Stimulated activated CD4-positive, alpha-beta T cell treated with anti-CD3 and anti-CD28 coated beads, TNF-alpha, amount 100 ng/mL, for 48 hours (primary cell): ENCODE data around the gene TMEM225B.
"Not testable (repeated sequence)": the region's sequence is repeated elsewhere in the genome, so short reads cannot be mapped to it uniquely, and the experiment has no call there.

Experiments
- DNase-seq, 3 donors: peaks; one replicate each; pipeline ENCODE4 v3.0.0-alpha.2; 2020; ENCODE audit warnings: low read depth in 3 of 3

Gene TMEM225B

DNA sequence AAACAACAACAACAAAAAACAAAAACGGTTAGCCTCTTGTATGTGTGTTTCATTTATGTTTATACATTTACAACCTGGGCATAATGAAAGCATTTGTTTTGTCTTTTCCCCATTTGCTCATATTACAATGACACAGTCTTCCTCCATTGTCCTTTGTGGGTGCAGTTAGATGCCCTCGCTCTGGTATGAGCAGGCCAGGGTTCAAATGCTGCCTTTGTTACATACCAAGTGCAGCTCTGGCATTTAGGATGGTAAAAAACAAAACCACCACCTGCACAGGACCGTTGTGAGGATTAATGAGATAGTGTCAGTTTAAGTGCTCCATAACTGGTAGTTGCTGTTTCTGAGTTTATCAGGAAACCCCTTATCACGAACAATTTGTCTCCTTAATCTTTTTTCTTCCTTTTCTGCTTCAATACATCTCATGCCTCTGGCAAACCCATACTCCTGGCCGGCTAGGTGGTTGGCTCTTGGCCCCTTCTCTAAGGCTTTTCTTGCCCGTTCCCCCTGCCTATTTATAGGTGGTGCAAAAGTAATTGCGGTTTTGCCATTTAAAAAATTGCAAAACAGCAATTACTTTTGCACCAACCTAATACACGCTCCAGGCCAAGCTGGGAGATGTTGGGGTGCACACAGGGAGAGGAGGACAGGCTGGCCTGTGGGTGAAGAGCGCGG lies 18.6 kb upstream of the TMEM225B start:
- no peak for DNase-seq

DNA sequence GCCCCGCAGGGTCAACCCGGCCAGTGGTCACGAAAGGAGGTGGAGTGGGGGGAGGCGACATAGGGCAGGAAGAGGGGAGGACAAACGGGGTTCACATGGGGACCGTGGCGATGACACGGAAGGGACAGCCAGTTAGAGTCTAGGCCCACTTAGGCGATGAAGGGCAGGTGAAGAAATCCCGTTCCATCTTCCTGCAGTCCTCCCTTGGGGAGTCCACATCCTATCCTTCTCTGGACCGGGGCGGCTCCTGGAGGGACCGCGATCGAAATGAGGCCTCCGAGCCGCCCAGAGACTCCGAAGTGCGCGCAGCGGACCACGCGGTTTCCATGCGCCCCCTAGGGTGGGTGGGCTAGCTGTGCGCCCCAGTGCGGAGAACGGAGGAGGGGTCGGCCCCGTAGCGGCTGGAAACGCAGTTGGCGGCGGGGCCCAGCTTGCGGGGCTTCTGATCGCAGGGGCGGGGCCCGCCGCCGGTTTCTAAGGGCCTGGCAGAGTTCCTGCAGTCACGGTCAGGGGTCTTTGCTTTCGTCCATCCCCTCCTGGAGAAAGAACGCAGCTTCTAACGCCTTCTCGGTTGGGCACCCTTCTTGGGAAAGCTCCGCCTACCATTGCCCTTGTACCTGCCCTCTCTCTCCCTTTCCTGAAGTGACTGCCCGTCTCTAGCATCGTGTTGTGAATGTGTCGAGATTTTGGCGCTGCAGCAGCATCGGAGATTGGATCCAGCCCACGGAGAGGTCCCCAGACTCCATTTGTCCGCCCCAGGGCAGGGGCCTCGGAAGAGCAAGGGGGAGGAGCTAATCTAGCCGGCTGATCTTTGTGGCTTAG lies 17.9 kb upstream of the TMEM225B start:
- peak in 2 of 3 donors; percentile 21 to 37 for DNase-seq

- not testable (repeated sequence) for DNase-seq
Measured at GRCh38 chr7:99580778-99581332, 17.2 kb upstream of the TMEM225B start.

DNA sequence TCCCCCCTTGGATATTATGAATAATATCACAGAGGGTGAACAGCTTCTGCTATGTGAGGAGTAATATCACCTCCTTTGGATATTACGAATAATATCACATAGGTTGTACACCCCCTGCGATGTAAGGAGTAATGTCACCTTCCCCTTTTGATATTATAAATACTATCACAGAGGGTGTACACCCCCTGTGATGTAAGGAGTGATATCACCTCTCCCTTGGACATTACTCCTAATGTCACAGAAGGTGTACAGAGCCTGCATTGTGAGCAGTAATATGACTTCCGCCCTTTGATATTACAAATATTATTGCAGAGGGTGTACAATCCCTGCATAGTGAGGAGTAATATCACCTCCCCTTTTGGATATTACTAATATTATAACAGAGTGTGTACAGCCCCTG lies 9.2 kb upstream of the TMEM225B start:
- no peak for DNase-seq

- DNase-seq = no peak
Measured at GRCh38 chr7:99594948-99595745, 2.9 kb upstream of the TMEM225B start.

DNA sequence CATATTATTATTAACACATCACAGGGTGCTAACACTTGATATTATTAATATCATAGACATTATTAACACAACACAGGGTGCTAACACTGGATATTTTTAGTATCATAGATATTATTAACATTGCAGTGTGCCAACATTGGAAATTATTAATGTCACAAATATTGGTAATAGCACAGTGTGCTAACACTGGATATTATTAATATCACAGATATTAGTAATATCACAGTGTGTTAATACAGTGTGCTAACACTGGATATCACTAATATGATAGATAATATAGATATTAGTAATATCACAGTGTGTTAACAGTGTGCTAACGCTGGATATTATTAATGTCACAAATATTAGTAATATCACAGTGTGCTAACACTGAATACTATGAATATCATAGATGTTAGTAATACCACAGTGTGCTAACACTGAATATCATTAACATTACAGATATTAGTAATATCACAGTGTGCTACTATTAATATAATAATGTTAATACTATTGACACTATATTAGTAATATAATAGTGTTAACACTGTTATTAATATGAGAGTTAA lies 1.6 kb upstream of the TMEM225B start:
- DNase-seq = no peak

DNA sequence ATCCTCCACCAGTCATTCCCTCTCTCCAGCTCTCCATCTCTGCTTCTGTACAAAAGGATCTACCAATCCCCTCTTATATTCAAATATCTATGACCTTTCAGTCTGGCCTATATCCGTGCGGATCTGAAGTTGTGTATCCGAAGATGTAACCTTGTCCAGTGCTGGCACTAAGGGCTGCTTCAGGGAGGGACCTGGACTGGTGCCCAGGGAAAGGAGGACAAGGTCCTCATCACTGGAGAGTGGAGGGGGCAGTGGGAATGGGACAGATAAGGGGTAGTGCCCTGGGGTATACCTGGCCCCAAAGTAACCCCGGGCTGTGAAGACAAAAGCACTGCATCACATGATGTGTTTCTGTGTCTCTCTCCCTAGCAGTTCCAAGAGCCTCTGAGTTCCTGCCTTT lies 1.8 kb downstream of the TMEM225B start:
- DNase-seq = no peak

GRCh38 chr7:99601656-99602310 lies 3.7 kb downstream of the TMEM225B start:
- DNase-seq = no peak

DNA sequence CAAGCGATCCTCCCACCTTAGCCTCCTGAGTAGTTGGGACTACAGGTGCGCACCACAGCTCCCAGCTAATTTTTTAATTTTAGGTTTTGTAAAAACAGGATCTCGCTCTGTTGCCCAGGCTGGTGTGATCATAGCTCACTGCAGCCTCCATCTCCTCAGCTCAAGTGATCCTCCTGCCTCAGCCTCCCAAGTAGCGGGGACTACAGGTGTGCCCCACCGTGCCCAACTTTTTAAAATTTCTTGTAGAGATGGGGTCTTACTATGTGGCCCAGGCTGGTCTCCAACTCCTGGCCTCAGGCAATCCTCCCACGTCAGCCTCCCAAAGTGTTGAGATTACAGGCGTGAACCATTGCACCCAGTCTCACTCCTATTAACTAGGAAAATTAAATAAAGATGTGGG lies 7.5 kb downstream of the TMEM225B start:
- DNase-seq = no peak

DNA sequence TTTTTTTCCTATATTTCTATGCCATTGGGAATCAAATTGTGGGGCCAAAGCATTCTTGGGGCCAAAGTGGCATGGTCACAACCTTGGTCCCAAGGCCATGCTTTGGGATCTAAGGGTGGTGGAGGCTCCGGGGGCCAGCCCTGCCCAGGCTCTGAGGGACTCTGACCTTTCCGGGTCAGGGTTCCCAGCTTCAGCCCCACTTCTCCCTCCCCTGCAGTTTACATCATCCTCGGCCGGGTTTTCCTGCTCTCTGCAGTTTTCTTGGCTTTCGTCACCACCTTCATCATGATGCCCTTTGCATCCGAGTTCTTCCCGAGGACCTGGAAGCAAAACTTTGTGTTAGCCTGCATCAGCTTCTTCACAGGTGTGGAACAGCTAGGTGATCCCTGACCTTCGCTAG lies 8.5 kb downstream of the TMEM225B start:
- DNase-seq = no peak

DNA sequence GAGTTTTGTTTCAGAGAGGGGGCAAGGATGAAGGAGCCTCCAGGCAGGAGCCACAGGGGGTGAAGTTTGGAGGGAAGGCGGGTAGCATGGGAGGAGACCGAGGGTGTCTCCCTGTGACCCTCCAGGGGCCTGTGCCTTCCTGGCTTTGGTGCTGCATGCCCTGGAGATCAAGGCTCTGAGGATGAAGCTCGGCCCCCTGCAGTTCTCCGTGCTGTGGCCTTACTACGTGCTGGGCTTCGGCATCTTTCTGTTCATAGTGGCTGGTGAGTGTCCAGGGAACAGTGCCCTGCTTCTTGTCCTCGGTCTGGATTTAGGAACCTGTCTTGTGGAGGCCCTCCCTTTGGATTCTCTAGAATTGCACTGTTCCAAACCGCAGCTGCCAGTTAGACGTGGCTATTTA lies 9.5 kb downstream of the TMEM225B start:
- DNase-seq = no peak

GRCh38 chr7:99614495-99614894 lies 16.4 kb downstream of the TMEM225B start:
- no peak for DNase-seq

GRCh38 chr7:99615989-99616358 lies 17.9 kb downstream of the TMEM225B start:
- DNase-seq = no peak

GRCh38 chr7:99616359-99617191 lies 18.5 kb downstream of the TMEM225B start, which contains the start of gene ZSCAN25:
Gene ZSCAN25 (plus strand): TSS chr7:99616946. CDS start chr7:99619607, 2,661 bp downstream.
- DNase-seq = peak; percentile 75 to 83 (median 77)

- no peak for DNase-seq
Measured at GRCh38 chr7:99617192-99617781, 19.2 kb downstream of the TMEM225B start.

DNA sequence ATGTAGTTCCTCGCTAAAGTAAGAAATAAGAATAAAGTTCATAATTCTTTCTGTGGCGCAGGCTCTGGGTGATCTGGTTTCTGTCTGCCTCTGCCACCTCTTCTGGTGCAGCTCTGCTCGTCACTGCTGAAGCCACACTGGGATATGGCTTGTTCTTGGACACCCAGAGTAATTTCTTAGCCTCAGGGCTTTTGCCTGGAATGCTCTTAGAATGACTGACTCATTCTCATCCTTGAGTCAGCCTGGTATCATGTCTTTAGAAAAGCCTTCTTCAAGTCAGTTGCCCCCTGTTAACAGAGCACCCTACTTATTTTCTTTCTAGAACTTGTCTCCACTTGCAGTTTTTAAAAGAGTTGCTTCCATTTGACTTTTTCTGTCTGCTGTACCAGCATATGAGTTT lies 20.7 kb downstream of the TMEM225B start:
- DNase-seq = no peak

GRCh38 chr7:99619571-99620130 lies 21.6 kb downstream of the TMEM225B start:
- DNase-seq = no peak

- DNase-seq = no peak
Measured at GRCh38 chr7:99621271-99621670, 23.2 kb downstream of the TMEM225B start.

DNA sequence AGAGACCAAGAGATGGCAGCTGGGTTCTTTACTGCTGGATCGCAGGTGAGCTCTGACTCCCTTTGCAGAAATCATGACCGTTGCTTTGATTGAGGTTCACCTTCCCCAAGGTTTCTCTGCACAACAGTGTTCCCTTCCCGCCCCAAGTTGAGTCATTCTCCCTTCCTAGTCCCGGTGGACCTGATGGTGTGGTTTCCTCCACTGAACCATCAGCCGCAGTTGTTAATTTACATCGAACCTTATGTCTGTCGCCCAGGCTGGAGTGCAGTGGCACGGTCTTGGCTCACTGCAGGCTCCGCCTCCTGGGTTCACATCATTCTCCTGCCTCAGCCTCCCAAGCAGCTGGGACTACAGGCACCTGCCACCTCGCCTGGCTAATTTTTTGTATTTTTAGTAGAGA lies 24.5 kb downstream of the TMEM225B start:
- no peak for DNase-seq
